Stimulated activated CD8-positive, alpha-beta memory T cell treated with anti-CD3 and anti-CD28 coated beads, Interleukin-4, amount 100 ng/mL, for 48 hours (primary cell): ENCODE data around the gene PKNOX2.
"Not testable (repeated sequence)": the region's sequence is repeated elsewhere in the genome, so short reads cannot be mapped to it uniquely, and the experiment has no call there.

Experiments
- DNase-seq: peaks from one replicate; pipeline ENCODE4 v3.0.0-alpha.2; 2020

Gene PKNOX2

GRCh38 chr11:125211191-125211947, 46.8 kb downstream of the PKNOX2 start:
- no peak for DNase-seq

- no peak for DNase-seq
Observed at GRCh38 chr11:125211948-125212340, 47.4 kb downstream of the PKNOX2 start.

GRCh38 chr11:125214601-125215565, 50.3 kb downstream of the PKNOX2 start:
- DNase-seq = no peak

GRCh38 chr11:125215976-125216375, 51.4 kb downstream of the PKNOX2 start:
- no peak for DNase-seq

GRCh38 chr11:125218336-125218735, 53.8 kb downstream of the PKNOX2 start:
- DNase-seq = no peak

GRCh38 chr11:125221461-125221860, 56.9 kb downstream of the PKNOX2 start:
- no peak for DNase-seq

GRCh38 chr11:125222494-125222893, 57.9 kb downstream of the PKNOX2 start:
- DNase-seq = no peak

GRCh38 chr11:125223161-125223560, 58.6 kb downstream of the PKNOX2 start:
- DNase-seq = not testable (repeated sequence)

GRCh38 chr11:125223901-125224361, 59.4 kb downstream of the PKNOX2 start:
- no peak for DNase-seq

- no peak for DNase-seq
Observed at GRCh38 chr11:125224391-125225021, 60.0 kb downstream of the PKNOX2 start.

- DNase-seq = no peak
Observed at GRCh38 chr11:125225401-125225800, 60.9 kb downstream of the PKNOX2 start.

- no peak for DNase-seq
Observed at GRCh38 chr11:125226031-125226430, 61.5 kb downstream of the PKNOX2 start.

GRCh38 chr11:125226706-125227105, 62.2 kb downstream of the PKNOX2 start:
- DNase-seq = no peak

GRCh38 chr11:125227151-125227550, 62.6 kb downstream of the PKNOX2 start:
- DNase-seq = no peak

- no peak for DNase-seq
Observed at GRCh38 chr11:125228445-125228844, 63.9 kb downstream of the PKNOX2 start.

GRCh38 chr11:125228993-125229392, 64.4 kb downstream of the PKNOX2 start:
- DNase-seq = no peak

- no peak for DNase-seq
Observed at GRCh38 chr11:125229916-125230315, 65.4 kb downstream of the PKNOX2 start.

- DNase-seq = no peak
Observed at GRCh38 chr11:125233116-125233515, 68.6 kb downstream of the PKNOX2 start.

GRCh38 chr11:125233736-125234275, 69.3 kb downstream of the PKNOX2 start:
- no peak for DNase-seq

GRCh38 chr11:125235071-125235471, 70.5 kb downstream of the PKNOX2 start:
- DNase-seq = no peak

GRCh38 chr11:125236072-125236825, 71.7 kb downstream of the PKNOX2 start:
- no peak for DNase-seq
